Neural cell (in vitro differentiated cells): ENCODE measurements around the gene ME3. TPM values are rescaled to one million over a fixed set of nuclear protein-coding genes. Genes with fewer than 3 reads are reported as not detected.

Experiments
- H2AFZ ChIP-seq: fragments of 200-600, 300-800 bp; sonication (generic), shearing (Covaris generic); 2 replicates; pipeline ENCODE4 v1.6.0; 2014; ENCODE audit warnings: low read depth, mild to moderate bottlenecking, antibody characterized with exemption, low read length, moderate library complexity
- H3F3A ChIP-seq: fragments of 200-600 bp; shearing (Covaris generic); 2 replicates; pipeline ENCODE4 v1.6.1; 2016; ENCODE audit warnings: mild to moderate bottlenecking, moderate library complexity, mixed read lengths, antibody characterized with exemption, low read length; ENCODE audit not compliant: insufficient read depth, poor library complexity, severe bottlenecking
- H3K27ac ChIP-seq: fragments of 200-600, 300-800 bp; sonication (generic), shearing (Covaris generic); 2 replicates; pipeline ENCODE4 v1.5.1; 2014; ENCODE audit warnings: mild to moderate bottlenecking, low read length, moderate library complexity
- H3K27me3 ChIP-seq: fragments of 300-800, 200-600 bp; sonication (generic), shearing (Covaris generic); 2 replicates; pipeline ENCODE4 v1.6.0; 2014; ENCODE audit warnings: mild to moderate bottlenecking, low read depth, low read length, moderate library complexity; ENCODE audit not compliant: insufficient read depth
- H3K36me3 ChIP-seq: fragments of 300-800, 200-600 bp; sonication (generic), shearing (Covaris generic); 2 replicates; pipeline ENCODE4 v1.5.1; 2014; ENCODE audit warnings: mild to moderate bottlenecking, antibody characterized with exemption, low read length, moderate library complexity; ENCODE audit not compliant: insufficient read depth
- H3K4me2 ChIP-seq: fragments of 300-800, 200-600 bp; sonication (generic), shearing (Covaris generic); 2 replicates; pipeline ENCODE4 v1.6.0; 2014; ENCODE audit warnings: mild to moderate bottlenecking, low read length
- H3K4me3 ChIP-seq: fragments of 300-800, 200-600 bp; sonication (generic), shearing (Covaris generic); 2 replicates; pipeline ENCODE4 v1.5.1; 2014; ENCODE audit warnings: mild to moderate bottlenecking, low read length, moderate library complexity
- H3K79me2 ChIP-seq: fragments of 200-600 bp; shearing (Covaris generic); replicated peaks from 2 replicates; pipeline ENCODE4 v1.6.0; 2014; ENCODE audit warnings: mild to moderate bottlenecking, low read length, moderate library complexity; ENCODE audit not compliant: insufficient read depth
- H3K9ac ChIP-seq: fragments of 300-800, 200-600 bp; sonication (generic), shearing (Covaris generic); 2 replicates; pipeline ENCODE4 v1.6.1; 2016; ENCODE audit warnings: mild to moderate bottlenecking, low read length, mixed read lengths
- H3K9me2 ChIP-seq: fragments of 200-600 bp; shearing (Covaris generic); 2 replicates; pipeline ENCODE4 v1.6.1; 2016; ENCODE audit warnings: mild to moderate bottlenecking, low read length, mixed read lengths; ENCODE audit not compliant: insufficient read depth
- H3K9me3 ChIP-seq: fragments of 200-600, 300-800 bp; sonication (generic), shearing (Covaris generic); 2 replicates; pipeline ENCODE4 v1.6.1; 2016; ENCODE audit warnings: mild to moderate bottlenecking, mixed run types, low read length, moderate library complexity, mixed read lengths
- H4K20me1 ChIP-seq: fragments of 200-600 bp; shearing (Covaris generic); 2 replicates; pipeline ENCODE4 v1.6.1; 2016; ENCODE audit warnings: mild to moderate bottlenecking, mixed run types; ENCODE audit not compliant: insufficient read depth
- EP300 ChIP-seq: fragments of 450-650 bp; conservative IDR thresholded peaks from 2 replicates; pipeline ENCODE4 v1.6.1; 2014; ENCODE audit warnings: antibody characterized with exemption, mild to moderate bottlenecking, moderate library complexity; ENCODE audit not compliant: poor library complexity, severe bottlenecking
- EZH2 ChIP-seq: fragments of 200-600, 300-800 bp; shearing (Covaris generic), sonication (generic); IDR thresholded peaks from 2 replicates; pipeline ENCODE4 v1.6.1; 2014; ENCODE audit warnings: antibody characterized with exemption, low read length, borderline replicate concordance, mild to moderate bottlenecking; ENCODE audit not compliant: insufficient read depth, poor library complexity, severe bottlenecking
- MXI1 ChIP-seq: fragments of 450-650 bp; conservative IDR thresholded peaks from 2 replicates; pipeline ENCODE4 v1.6.1; 2014; ENCODE audit warnings: antibody characterized with exemption, mild to moderate bottlenecking; ENCODE audit not compliant: poor library complexity, severe bottlenecking
- POLR2AphosphoS5 ChIP-seq: IDR thresholded peaks from 2 replicates; pipeline ENCODE4 v1.6.1; 2012
- RAD21 ChIP-seq: fragments of 450-650 bp; conservative IDR thresholded peaks from 2 replicates; pipeline ENCODE4 v1.6.1; 2014; ENCODE audit warnings: antibody characterized with exemption, mild to moderate bottlenecking, moderate library complexity
- SMC3 ChIP-seq: fragments of 450-650 bp; conservative IDR thresholded peaks from 2 replicates; pipeline ENCODE4 v1.6.1; 2014; ENCODE audit warnings: antibody characterized with exemption, mild to moderate bottlenecking, moderate library complexity; ENCODE audit not compliant: poor library complexity
- TAF1 ChIP-seq: IDR thresholded peaks from 2 replicates; pipeline ENCODE4 v1.6.1; 2012; ENCODE audit warnings: low read depth
- polyA plus RNA-seq: library from polyadenylated mRNA; depleted of rRNA; stranded (reverse); fragments of >200 nt; gene quantifications from 2 replicates; pipeline ENCODE4 v1.2.3, GENCODE V29; 2014
- TF ChIP-seq, protein P1 (sequence below): IDR thresholded peaks from 2 replicates; pipeline ENCODE4 v1.6.1; 2012; ENCODE audit warnings: borderline replicate concordance
- TF ChIP-seq, protein P2 (sequence below): fragments of 450-650 bp; IDR thresholded peaks from 2 replicates; pipeline ENCODE4 v1.5.1; 2014; ENCODE audit warnings: antibody characterized with exemption, mild to moderate bottlenecking, moderate library complexity; ENCODE audit not compliant: poor library complexity, severe bottlenecking

ME3 gene
- polyA plus RNA-seq, 1 donor from 2014 or later: 2.1 TPM

DNA sequence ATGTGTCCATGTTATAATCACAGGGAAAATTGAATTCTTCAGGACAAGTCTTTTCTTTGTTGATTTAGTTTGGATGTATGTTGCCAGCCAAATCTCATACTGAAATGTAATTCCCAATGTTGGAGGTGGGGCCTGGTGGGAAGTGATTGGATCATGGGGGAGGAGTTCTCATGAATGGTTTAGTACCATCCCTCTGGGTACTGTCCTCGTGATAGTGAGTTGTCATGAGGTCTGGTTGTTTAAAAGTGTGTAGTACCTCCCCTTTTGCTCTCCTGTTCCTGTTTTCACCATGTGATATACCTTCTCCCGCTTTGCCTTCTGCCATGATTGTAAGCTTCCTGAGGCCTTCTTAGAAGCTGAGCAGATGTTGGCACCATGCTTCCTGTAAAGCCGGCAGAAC is 197.4 kb downstream of the ME3 start:
- Histone ChIP-seq H3K79me2 (no peaks in the 10 kb centered on the region), H3K27ac (no peak overlapping the region), H3K9me2 (no peaks in the 10 kb centered on the region), H3K4me3 (no peak overlapping the region), H3K9me3 (no peaks in the 10 kb centered on the region), H3F3A (no peaks in the 10 kb centered on the region), H4K20me1 (no peaks in the 10 kb centered on the region), H3K9ac (no peak overlapping the region), H3K4me2 (no peak overlapping the region), H3K36me3 (no peaks in the 10 kb centered on the region), H3K27me3 (no peaks in the 10 kb centered on the region), H2AFZ (no peak overlapping the region)
- TF ChIP-seq RAD21 (no peak), POLR2AphosphoS5 (no peak), EZH2 (no peak), TAF1 (no peak), MXI1 (no peak), SMC3 (no peak), EP300 (no peak)
- TF ChIP-seq, protein P1, sequence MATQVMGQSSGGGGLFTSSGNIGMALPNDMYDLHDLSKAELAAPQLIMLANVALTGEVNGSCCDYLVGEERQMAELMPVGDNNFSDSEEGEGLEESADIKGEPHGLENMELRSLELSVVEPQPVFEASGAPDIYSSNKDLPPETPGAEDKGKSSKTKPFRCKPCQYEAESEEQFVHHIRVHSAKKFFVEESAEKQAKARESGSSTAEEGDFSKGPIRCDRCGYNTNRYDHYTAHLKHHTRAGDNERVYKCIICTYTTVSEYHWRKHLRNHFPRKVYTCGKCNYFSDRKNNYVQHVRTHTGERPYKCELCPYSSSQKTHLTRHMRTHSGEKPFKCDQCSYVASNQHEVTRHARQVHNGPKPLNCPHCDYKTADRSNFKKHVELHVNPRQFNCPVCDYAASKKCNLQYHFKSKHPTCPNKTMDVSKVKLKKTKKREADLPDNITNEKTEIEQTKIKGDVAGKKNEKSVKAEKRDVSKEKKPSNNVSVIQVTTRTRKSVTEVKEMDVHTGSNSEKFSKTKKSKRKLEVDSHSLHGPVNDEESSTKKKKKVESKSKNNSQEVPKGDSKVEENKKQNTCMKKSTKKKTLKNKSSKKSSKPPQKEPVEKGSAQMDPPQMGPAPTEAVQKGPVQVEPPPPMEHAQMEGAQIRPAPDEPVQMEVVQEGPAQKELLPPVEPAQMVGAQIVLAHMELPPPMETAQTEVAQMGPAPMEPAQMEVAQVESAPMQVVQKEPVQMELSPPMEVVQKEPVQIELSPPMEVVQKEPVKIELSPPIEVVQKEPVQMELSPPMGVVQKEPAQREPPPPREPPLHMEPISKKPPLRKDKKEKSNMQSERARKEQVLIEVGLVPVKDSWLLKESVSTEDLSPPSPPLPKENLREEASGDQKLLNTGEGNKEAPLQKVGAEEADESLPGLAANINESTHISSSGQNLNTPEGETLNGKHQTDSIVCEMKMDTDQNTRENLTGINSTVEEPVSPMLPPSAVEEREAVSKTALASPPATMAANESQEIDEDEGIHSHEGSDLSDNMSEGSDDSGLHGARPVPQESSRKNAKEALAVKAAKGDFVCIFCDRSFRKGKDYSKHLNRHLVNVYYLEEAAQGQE: no peak
- TF ChIP-seq, protein P2, sequence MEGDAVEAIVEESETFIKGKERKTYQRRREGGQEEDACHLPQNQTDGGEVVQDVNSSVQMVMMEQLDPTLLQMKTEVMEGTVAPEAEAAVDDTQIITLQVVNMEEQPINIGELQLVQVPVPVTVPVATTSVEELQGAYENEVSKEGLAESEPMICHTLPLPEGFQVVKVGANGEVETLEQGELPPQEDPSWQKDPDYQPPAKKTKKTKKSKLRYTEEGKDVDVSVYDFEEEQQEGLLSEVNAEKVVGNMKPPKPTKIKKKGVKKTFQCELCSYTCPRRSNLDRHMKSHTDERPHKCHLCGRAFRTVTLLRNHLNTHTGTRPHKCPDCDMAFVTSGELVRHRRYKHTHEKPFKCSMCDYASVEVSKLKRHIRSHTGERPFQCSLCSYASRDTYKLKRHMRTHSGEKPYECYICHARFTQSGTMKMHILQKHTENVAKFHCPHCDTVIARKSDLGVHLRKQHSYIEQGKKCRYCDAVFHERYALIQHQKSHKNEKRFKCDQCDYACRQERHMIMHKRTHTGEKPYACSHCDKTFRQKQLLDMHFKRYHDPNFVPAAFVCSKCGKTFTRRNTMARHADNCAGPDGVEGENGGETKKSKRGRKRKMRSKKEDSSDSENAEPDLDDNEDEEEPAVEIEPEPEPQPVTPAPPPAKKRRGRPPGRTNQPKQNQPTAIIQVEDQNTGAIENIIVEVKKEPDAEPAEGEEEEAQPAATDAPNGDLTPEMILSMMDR: no peak

DNA sequence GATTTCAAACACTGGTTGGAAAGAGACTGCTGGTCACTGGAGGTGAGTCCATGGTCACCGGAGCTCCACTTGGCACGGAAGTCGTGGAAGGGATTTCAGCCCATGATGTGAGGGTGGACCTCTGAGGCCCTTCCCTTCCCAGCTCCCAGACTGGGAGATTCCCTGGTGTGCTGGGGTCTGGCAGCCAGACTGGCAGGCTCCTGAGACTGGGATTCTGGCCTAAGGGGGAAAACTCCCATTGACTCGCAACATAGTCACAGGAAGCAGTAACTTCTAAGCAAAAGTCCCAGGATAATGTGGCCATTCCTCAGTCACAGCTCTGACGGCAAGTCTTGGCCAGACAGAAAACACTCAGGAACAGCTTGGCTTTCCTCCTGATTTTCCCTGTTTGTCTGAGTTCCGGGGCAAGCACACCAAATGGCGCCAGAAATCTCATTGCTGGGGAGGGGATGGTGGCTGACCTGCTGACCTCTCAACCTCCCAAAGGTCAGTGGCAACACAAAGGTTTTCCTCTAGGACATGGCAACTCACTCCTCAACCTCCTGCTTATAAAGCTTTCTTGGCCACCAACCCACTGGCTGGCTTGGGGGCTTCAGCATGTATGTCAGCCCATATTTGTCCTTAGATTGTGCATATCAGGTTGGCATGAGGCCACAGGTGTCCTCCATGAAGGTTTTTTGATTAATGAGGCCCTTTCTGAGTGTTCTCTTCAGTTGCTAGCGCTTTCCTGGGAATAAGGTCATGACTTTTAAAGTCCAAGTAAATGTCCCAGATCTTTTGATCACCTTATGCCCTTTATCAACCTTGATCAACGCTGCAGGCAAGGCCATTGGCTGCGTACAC is 198.2 kb downstream of the ME3 start:
- H3K9ac ChIP-seq: no peak overlapping the region
- no peaks in the 10 kb centered on the region for H3K9me2 ChIP-seq
- H3K27me3 ChIP-seq: no peaks in the 10 kb centered on the region
- H3K79me2 ChIP-seq: no peaks in the 10 kb centered on the region
- H3K9me3 ChIP-seq: no peaks in the 10 kb centered on the region
- no peak overlapping the region for H3K4me2 ChIP-seq
- H3K4me3 ChIP-seq: no peak overlapping the region
- TF ChIP-seq, protein P1: no peak
- no peak for TF ChIP-seq MXI1
- no peaks in the 10 kb centered on the region for H3K36me3 ChIP-seq
- H4K20me1 ChIP-seq: no peaks in the 10 kb centered on the region
- H3F3A ChIP-seq: no peaks in the 10 kb centered on the region
- no peak overlapping the region for H2AFZ ChIP-seq
- H3K27ac ChIP-seq: no peak overlapping the region
